Activated CD4-positive, CD25-positive, alpha-beta regulatory T cell treated with anti-CD3 and anti-CD28 coated beads, Interleukin-2, amount 50 U/mL, for 72 hours (primary cell): ENCODE data around the gene PDE4A.
"Not testable (repeated sequence)": the region's sequence is repeated elsewhere in the genome, so short reads cannot be mapped to it uniquely, and the experiment has no call there.

Experiments used
- DNase-seq: peaks from one replicate; pipeline ENCODE4 v3.0.0; 2021

PDE4A gene

DNA sequence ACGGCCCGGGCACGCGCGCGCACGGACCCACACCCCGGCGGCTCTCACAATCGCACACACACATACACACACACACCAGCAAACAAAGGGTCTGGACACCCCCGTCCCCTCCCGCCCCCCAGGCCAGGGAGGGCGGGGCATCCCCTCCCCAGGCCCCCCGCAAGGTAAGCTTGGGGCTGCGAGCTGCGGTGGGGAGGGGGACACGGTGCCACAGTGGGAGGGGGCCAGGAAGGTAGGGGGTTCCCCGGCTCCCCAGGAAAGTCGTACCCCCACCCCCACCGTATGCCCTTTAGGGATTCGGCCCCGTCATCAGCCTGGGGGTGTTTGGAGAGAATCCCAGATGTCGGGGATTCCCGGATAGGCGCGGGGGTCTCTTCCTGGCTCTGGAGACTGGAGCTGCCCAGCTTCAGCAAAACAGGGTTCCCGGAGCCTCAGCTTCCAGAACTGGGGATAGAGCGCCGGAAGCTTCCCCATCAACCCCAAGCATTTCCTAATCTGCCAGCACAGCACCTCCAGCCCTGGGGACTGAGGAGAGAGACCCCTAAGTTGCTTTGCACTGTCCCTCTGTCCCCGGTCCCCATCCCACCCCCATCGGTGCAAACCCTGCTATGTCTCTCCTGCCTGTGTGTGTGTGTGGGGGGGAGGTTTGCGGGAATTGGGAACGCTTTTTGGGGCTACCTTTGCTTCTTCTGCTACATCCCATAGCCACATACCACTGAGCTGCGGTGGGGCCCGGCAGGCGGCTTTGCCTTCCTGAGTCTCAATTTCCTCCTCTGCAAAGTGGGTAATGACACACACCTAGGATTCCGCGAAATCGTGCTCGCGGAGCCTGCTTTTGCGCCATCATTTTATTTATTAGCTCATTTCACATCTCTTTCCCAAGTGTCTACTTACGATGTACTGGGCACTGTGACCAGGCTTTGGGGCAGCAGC is 15.2 kb upstream of the PDE4A start:
- no peak for DNase-seq

DNA sequence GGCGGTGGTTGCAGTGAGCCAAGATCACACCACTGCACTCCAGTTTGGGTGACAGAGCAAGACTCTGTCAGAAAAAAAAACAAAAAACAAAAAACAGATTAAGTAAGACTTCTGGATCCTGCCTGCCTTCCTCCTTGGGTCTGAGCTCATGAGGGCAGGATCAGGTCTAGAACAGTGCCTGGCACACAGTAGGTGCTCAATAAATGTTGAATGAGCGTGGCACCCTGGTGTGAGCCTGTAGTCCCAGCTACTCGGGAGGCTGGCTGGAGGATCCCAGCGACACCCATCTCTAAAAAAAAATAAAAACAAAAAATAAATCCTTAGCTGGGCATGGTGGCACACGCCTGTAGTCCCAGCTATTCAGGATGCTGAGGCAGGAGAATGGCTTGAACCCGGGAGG is 14.1 kb upstream of the PDE4A start:
- no peak for DNase-seq

DNA sequence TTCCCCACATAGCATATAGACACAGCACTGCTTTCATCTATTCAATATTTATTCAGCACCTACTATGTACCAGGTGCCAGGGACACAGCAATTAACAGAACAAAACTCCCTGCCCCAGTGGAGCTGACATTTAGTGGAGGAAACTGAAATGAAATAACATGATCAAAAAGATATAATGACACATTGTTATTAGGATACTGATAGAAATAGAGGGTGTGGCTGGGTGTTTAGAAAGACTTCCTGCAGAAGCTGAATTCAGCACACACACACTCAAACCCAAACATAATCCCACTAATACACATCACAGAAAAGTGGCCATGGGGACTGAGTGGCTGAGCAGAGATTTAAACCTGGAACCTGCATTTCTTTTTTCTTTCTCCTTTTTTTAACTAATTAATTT is 13.2 kb upstream of the PDE4A start:
- no peak for DNase-seq

DNA sequence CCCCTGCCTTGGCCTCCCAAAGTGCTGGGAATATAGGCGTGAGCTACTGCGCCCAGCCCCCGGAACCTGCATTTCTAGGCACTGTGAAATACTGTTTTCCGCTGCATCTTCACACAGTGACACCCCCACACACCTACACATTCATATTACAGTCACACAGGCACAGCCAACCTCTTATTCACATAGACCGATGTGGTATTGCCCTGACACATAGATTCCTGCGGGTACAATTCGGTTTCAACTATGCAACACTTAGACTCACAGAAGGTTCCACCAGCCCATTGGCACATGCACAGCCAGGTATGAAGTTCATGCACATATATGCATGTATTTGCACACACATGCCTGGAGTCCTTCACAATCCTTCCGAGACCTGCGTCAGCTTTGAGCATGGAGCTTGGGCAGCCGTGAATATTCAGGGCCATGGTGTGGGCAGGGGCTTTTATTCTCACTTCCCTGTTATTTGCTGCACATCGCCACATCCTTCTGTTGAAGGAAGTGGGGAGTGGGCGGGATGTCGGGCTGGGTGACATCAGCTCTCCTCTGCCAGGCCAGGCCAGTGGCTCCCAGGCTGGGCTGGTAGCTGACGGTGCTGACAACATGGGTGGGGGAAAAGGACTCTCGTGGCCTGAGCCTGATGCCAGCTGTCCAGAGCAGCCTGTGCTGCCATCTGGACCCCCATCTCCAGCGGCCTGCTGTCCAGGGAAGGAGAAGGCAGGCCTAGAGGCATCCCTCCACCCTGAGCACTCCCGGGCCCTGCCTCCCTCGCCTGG is 11.6 kb upstream of the PDE4A start:
- no peak for DNase-seq

DNA sequence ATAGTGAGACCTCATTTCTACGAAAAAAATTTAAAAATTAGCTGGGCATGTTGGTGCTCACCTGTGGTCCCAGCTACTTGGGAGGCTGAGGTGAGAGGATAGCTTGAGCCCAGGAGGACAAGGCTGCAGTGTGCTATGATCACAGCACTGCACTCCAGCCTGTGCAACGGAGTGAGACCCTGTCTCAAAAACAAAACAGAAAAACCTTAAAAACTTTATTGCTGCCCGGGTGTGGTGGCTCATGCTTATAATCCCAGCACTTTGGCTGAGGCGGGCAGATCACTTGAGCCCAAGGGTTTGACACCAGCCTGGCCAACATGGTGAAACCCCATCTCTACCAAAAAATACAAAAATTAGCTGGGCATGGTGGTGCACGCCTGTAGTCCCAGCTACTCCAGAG is 9.1 kb upstream of the PDE4A start:
- DNase-seq, result not testable (repeated sequence)

DNA sequence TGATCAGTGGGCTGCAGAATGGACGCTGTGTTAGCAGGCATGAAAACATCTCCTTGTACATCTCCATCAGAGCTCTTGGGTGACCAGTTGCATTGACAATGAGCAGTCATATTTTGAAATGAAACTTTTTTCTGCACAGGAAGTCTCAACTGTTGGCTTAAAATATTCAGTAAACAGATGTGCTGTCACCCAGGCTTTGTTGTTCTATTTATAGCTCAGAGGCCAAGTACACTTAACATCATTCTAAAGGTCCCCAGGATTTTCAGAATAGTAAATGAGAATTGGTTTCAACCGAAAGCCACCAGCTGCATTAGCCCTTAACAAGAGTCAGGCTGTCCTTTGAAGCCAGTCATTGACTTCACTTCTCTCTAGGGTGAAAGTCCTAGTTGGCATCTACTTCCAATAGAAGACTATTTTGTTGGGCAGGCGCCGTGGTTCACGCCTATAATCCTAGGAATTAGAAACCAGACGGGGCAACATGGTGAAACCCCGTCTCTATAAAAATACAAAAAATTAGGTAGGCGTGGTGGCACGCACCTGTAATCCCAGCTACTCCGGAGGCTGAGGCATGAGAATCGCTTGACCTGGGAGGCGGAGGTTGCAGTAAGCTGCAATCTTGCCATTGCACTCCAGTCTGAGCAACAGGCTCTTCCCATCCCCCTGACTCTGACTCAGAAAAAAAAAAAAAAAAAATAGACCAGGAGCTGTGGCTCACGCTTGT is 7.9 kb upstream of the PDE4A start:
- no peak for DNase-seq

DNA sequence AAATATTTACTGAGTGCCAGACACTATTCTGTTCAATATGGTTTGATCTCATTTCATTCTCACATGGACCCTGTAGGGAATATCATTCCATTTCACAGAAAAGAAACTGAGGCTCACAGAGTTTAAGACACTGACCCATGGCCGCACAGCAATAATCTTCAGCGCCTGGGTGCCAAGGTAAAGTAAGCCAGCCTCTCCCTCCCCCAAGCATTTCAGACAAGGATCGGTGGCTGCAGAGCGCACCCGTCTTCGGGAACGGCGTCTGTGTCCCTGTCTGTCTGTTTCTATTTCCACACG is 4.3 kb upstream of the PDE4A start:
- no peak for DNase-seq

DNA sequence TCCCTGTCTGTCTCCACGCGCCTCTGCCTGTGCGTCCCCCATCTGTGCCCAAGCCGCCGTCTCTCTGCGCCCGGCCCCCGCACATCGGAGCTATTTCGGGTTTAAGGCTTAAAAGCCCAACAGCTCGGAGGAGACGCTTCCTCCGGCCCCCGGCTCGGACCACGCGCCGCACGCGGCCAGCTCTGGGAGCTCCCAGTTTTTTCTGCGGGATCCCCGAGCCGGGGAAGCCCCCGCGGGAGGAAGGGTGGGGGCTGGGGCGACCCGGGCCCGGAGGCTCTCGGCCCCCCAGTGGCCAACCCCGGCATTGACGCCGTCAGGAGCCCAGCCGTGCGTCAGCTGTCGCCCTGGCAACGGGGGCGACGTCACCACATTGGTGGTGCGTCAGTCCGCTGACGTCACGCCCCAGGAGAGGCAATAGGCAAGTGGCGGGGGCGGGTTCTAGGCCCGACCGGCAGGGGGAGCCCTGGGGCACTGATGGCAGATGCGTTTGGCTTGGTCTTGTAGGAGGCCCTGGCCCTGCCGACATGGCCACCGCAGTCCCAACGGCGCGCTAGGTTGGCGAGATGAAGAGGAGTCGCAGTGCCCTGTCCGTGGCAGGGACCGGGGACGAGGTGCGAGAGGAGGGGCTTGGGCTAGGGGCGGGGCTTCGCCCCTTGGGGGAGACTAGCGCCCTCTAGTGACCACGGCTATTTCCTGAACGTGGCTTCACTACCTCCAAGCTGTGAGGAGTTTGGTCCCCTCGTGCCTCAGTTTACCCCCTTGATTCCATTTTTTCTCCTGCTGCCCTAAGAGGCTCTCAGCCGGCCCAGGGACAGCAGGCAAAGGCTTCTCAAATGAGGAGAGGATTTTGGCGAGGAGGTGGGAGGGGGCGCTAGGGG is 3.7 kb upstream of the PDE4A start:
- peak; percentile 89 for DNase-seq

DNA sequence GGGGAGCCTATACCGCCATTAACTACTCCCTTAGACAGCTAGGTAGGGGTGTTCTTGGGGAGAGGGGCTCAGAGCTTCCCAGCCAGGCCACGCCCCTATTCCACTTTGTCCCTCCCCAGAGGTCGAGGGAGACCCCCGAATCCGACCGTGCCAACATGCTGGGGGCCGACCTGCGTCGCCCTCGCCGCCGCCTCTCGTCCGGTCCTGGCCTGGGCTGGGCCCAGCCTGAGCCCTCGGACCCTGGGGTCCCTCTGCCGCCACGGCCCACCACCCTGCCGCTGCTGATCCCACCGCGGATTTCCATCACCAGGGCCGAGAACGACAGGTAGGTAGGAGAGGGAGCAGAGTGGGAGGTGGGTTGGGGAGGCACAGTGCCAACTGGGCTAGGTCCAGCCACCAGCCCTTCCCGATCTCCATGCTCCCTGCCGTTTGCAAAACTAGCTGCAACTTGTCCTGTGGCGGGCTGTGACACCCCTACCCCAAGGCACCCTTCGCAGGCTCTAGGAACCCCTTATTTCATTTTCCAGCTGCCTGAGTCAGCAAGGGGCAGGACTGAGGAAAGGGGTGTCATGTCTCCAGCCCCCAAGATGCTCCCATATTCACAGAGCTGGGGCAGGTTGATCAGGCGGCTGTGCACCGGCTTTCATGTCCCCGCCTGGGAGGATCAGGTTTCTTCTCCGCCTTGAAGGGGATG is 2.6 kb upstream of the PDE4A start:
- DNase-seq, result no peak

DNA sequence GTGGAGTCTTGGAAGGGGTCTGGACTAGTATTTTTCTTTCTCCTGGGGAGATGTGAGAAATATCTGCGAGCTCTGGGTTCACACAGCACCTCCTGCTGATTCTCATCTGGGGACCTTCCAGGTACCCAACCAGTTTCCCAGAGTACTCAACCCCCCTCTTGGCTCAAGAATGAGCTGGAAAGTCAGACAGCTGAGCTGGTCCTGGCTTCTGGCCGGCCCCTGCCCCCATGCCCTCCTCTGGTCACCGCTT is 2.2 kb upstream of the PDE4A start:
- DNase-seq, result no peak

DNA sequence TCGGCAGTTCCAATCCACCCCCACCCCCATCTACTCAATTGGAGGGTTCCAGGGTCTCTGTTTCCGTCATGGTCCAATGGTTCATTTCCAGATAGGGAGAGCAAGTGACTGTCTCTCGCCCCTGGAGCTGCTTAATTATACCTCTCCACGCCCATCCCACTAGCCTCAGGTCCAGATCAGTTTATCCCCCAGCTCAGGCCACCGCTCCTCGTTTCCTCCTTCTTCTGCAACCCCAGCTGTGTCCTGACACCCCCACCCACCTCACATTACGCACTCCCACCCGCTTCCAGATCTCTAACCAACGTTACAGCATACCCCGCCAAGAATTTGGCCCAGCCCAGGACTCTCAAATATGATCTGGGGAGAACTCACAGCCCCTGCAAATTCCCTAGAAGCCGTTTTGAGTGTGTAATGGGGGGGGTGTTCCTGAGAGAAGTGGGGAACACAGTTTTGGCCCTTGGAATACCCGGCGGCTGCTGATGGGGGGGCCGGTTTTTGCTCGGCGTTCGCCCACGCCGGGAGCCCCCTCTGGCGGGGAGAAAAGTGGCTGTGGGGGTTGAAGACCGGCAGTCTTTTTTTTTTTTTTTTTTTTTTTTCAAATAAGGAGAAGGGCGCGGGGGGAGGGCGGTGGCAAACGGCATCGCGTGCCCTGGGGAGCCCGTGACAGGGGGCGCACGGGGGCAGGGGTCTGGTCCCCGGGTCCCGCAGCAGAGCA is 1.7 kb upstream of the PDE4A start:
- no peak for DNase-seq

DNA sequence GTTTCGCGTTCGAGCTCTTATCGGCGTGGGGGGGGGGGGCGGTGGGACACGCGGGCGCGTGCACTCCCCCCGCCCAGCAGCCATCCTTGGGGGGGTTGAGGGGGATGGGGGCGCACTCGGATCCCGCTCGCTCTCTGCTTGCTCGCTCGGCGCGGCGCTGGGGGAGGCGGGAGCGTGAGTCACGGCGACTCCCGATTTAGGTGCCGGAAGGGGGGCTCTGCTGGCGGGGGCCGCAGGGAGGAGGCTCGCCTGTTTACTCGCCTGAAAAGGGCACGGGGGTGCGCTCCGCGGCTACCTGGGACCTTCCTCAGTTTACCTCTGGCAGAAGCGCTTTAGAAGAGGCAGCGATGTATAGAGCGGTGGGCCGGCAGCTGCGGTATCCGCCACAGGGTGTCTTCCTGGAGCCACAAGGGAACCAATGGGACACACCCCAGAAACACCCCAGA is 1.1 kb upstream of the PDE4A start:
- DNase-seq, result no peak

DNA sequence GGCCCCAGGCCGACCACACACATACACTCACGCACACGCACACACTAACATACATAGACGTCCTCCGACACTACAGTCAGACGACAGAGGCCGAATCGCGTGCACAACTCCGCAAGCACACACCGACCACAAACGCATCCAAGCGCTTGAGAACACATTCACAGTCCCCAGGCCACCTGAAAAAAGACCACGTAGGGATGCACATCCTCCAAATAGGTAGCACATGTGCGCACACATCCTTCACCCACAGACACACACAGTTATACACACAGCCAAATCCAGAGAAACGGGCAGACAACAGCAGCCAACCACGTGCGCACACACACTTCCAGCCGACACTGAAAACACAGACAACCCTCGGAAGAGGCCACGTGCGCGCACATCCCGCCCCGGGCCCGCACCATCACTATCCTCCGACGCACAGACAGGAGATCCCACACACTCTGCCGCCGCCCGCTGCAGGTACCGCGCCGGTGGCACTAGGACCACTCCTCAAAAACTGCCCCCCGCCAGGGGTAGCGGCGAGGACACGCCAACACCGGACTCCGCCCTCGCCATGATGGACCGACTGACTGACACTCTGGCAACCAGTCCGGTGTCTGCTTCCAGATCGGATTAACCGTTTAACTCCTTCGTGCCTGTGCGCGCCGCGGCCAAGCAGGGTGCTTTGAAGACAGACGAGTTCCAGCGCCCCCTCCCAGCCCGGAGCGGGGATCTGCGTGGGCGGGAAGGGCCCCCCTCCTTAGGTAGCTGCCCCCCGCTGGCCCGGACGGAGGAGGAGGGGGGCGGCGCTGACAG is 493 bp upstream of the PDE4A start:
- DNase-seq, result no peak

DNA sequence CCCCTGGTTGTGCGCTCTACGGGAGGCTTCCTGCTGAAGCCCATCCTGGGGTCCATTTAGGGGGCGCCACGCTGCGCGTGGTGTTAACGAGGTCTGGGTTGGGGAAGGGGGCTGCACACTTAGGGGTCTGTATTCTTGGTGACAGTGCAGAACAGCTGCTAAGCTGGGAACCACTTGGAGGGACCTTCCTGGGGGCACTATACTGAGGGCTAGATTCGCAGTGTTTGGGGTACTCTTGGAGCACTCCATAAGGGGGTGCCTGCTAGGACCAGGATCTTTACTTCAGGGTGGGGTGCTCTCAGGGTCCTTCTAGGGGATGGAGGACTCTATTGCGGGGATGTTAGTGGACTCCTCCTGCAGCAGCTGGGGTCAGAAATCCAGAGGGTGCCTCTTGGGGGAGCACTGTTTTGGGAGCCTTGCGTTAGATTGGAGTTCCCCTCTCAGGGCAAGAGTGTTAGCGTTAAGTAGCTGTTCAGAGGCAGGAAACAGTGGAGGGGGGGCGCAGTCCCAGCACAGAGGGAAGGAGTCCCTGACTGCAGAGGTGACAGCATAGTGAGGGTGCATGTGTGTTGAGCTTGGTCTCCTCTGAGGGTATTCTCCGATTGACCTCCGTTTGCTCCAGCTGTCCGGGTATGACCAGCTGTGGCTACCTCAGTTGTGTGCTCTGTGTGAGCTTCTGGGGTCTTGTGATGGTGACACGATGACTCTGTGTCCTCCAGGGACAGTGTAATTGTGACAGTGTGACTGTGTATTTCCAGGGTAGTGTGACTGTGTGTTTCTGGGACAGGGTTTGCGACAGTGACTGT is 1.1 kb downstream of the PDE4A start:
- no peak for DNase-seq

DNA sequence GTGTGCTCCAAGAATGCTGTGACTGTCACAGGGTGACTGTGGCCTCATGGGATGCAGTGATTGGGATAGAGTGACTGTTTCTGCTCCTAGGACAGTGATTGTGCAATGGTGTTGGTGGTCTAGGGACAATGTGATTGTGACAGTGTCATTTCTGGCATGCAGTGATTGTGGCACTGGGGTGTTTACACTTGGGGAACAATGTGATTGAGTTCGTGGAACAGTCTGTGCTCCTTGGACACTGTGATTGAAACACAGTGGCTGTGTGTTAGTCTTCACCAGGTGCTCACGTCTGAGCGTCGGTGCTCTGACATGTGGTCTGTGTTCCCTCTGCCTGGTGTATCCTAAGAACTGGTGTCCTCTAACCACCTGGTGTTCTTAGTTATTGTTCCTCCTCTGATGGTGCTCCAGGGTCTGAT is 1.7 kb downstream of the PDE4A start:
- DNase-seq, result no peak

DNA sequence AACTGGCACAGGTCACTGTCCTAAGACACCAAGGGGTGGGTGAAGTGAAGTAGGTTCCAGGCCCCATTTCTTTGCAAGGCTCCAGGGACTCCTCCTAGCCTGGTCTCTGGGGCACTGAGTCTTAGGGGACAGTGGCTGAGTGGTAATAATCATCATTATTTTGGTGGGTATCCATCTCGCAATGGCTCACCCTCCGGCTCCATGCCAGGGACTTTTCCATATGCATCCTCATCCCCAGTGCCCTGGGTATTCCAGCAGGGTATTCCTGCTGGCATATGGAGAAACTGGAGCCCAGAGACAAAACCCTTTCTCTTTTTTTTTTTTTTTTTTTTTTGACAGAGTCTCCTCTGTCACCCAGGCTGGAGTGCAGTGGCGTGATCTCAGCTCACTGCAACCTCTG is 2.5 kb downstream of the PDE4A start:
- no peak for DNase-seq

DNA sequence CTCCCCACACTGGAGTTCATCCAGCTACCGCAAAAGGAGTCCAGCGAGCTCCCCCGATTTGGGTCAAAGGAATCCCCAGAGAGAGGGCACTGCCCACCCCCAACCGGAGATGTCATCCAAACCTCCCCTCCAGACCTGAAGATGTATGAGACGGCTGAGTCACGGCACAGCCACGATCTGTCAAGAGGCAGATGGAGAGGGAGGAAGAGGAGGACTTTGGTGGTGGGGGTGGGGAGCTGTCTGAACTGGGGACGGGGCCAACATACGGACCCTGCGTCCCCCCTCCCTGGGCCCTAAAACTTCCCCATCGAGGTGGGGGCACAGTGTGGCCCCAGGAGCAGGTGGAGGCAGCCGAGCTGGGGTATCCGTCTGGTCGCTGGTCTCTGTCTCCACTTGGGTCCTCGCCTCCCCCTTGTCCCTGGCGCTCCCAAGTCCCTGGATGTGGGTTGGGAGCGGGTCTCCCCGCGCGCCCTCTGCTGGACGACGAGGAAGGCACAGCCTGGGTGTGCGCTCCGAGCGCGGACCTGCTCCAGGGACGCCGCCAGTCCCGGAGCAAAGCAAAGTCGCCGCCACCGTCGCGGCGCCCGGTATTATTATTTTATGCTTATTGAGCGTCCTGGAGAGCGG is 3.8 kb downstream of the PDE4A start:
- peak; percentile 74 for DNase-seq

DNA sequence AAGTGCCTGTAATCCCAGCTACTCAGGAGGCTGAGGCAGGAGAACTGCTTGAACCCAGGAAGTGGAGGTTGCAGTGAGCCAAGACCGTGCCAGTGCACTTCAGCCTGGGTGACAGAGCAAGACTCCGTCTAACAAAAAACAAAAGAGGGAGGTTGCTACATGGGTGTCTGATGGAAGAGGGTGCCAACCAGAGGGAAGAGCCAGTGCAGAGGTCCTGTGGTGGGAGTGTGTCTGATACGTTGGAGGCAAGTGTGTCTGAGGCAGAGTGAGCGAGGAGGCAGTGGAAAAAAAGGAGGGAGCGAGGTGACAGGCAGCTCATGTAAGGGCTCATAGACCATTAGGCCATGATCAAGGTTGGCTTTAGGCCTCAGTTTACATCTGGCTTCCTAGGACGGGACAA is 6.8 kb downstream of the PDE4A start:
- DNase-seq, result no peak

DNA sequence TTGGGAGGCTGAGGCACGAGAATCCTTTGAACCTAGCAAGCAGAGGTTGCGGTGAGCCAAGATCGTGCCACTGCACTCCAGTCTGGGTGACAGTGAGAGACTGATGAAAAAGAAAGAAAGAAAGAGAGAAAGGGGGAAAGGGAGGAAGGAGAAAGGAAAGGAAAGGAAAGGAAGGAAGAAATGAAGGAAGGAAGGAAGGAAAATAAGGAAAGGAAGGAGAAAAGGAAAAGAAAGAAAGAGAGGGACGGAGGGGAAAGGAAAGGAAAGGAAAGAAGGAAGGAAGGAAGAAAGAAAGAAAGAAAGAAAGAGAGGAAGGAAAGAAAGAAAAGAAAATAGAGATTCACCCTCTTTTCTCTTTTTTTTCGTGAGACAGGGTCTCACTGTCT is 8.7 kb downstream of the PDE4A start:
- DNase-seq, result no peak
